GM10847 (cell line): ENCODE data around the gene AOPEP.

Experiments
- POLR2A ChIP-seq: IDR thresholded peaks from 2 replicates; pipeline ENCODE4 v1.6.1; 2011; ENCODE audit not compliant: insufficient read length; ENCODE audit errors: extremely low read depth

Gene AOPEP

GRCh38 chr9:94894094-94894699 lies 167.7 kb downstream of the AOPEP start:
- TF ChIP-seq POLR2A, result no peak

- TF ChIP-seq POLR2A, result no peak
Observed at GRCh38 chr9:94895668-94896067, 169.2 kb downstream of the AOPEP start.

GRCh38 chr9:94896512-94896911 lies 170.0 kb downstream of the AOPEP start:
- TF ChIP-seq POLR2A, result no peak

GRCh38 chr9:94899464-94900221 lies 173.1 kb downstream of the AOPEP start:
- no peak for TF ChIP-seq POLR2A

- TF ChIP-seq POLR2A, result no peak
Observed at GRCh38 chr9:94900222-94901018, 173.9 kb downstream of the AOPEP start.

- no peak for TF ChIP-seq POLR2A
Observed at GRCh38 chr9:94901019-94901363, 174.5 kb downstream of the AOPEP start.

GRCh38 chr9:94903961-94904421 lies 177.5 kb downstream of the AOPEP start:
- TF ChIP-seq POLR2A, result no peak

GRCh38 chr9:94904806-94905205 lies 178.3 kb downstream of the AOPEP start:
- no peak for TF ChIP-seq POLR2A

GRCh38 chr9:94905606-94906005 lies 179.1 kb downstream of the AOPEP start:
- TF ChIP-seq POLR2A, result no peak

GRCh38 chr9:94906181-94906580 lies 179.7 kb downstream of the AOPEP start:
- TF ChIP-seq POLR2A, result no peak

GRCh38 chr9:94906713-94907112 lies 180.2 kb downstream of the AOPEP start:
- no peak for TF ChIP-seq POLR2A

- no peak for TF ChIP-seq POLR2A
Observed at GRCh38 chr9:94907264-94907936, 180.9 kb downstream of the AOPEP start.

GRCh38 chr9:94908011-94908563 lies 181.6 kb downstream of the AOPEP start:
- TF ChIP-seq POLR2A, result no peak

- no peak for TF ChIP-seq POLR2A
Observed at GRCh38 chr9:94908583-94909249, 182.2 kb downstream of the AOPEP start.

- no peak for TF ChIP-seq POLR2A
Observed at GRCh38 chr9:94909250-94909894, 182.9 kb downstream of the AOPEP start.
